ENCODE results near the gene VWC2. TPM values are rescaled to one million over a fixed set of nuclear protein-coding genes. Genes with fewer than 3 reads are reported as not detected.

The VWC2 gene
- total and polyA plus RNA-seq, 4 donors = 0.02 to 0.09 TPM; not detected in 2

DNA sequence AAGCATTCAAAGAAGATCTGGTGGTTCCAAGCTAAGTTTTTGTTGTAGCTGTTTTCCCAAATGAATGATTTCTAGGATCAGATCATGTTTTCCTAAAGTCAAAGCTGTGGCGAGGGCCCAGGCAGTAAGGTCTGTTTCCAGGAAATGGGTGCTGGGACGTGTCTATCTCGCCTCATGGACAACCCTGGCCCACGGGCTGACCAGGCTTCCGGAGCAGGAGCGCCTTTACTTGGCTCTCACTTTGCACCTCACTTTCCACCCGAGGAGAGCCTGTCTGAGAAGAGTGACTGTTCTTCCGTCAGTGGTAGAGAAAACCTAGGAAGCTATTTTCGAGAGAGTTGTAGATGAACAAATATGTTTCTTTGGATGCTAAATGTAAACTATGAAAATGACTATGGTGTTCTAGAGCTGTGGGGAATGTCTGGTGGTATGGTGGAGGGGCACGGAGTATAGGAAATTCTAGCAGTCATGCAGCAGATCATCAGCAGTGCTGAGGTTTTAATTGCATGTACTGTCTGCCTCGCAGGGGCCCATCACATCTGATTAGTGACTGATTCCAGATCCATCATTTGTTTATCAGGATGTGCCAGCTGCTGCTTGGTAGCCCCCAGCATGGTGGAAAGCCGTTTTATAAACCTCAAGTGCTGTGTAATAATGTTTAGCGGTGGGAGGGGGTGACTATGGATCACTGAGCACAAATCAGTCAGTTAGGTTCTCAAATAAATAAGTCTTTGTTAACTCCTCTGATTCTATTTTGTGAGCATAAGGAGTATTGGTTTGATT, 66.6 kb downstream of the VWC2 start:
- DNase-seq (no peak), ATAC-seq (ENCODE audit: insufficient read depth, low FRiP score) (no peak)
- TF ChIP-seq, protein P1, sequence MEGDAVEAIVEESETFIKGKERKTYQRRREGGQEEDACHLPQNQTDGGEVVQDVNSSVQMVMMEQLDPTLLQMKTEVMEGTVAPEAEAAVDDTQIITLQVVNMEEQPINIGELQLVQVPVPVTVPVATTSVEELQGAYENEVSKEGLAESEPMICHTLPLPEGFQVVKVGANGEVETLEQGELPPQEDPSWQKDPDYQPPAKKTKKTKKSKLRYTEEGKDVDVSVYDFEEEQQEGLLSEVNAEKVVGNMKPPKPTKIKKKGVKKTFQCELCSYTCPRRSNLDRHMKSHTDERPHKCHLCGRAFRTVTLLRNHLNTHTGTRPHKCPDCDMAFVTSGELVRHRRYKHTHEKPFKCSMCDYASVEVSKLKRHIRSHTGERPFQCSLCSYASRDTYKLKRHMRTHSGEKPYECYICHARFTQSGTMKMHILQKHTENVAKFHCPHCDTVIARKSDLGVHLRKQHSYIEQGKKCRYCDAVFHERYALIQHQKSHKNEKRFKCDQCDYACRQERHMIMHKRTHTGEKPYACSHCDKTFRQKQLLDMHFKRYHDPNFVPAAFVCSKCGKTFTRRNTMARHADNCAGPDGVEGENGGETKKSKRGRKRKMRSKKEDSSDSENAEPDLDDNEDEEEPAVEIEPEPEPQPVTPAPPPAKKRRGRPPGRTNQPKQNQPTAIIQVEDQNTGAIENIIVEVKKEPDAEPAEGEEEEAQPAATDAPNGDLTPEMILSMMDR (IDR thresholded peaks at IDR 0.05; ENCODE audit: control extremely low read depth, extremely low read depth) = no peak
- Histone ChIP-seq H3K27ac (ENCODE audit: low read depth in 1 of 2, low read length in 1 of 2) (no peak overlapping the region), H3K36me3 (ENCODE audit: control insufficient read depth in 4 of 4, insufficient read depth in 4 of 4, low read length in 4 of 4) (no peaks in the 10 kb centered on the region), H3K9me3 (ENCODE audit: control insufficient read depth in 4 of 4, insufficient read depth in 3 of 4, low read length in 3 of 4) (no peaks in the 10 kb centered on the region), H3K9ac (ENCODE audit: insufficient read depth in 1 of 2, low read length in 2 of 2) (no peak overlapping the region), H3K4me1 (ENCODE audit: control insufficient read depth in 5 of 5, insufficient read depth in 5 of 5, low read length in 5 of 5) (peaks cover 0 to 4% (median 0%) of the 10 kb centered on the region in 5 donors), H3K27me3 (ENCODE audit: control insufficient read depth in 3 of 3, insufficient read depth in 3 of 3, low read length in 2 of 3) (no peaks in the 10 kb centered on the region), H3K4me3 (no peak overlapping the region)
- WGBS, 2 donors = 76 to 81% methylated on average over 13 of the region's 13 CpGs

DNA sequence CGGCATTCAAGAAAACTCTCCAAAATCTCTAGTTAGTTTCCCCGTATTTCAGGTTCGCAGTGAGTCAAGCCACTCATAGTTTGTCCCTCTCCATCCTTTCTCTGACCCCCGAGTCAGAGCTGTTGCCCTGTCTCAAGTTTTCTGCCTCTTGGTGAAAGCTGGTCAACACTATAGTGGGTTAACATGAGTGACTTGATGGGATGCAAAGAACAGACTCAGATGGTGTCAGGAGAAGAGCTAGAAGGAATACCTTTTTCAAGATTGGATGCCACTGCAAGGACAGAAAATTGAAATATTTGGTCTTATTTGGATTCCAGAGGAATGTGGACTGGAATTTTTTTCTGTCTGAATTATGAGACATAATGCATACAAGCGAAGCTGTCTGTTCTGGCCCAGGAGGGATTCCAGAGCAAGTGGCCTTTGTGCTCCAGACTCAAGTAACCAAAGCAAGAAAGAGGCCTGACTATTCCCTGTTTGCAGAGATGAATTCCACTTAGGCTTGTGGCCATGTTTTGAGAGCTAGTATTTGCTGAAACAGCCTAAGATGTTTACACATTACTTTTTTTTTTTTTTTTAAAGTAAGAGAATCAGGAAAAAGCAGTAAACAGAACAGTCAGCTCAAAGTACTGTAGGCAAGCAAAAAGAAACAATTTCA, 67.4 kb downstream of the VWC2 start:
- TF ChIP-seq, protein P1 (IDR thresholded peaks at IDR 0.05; ENCODE audit: control extremely low read depth, extremely low read depth) = no peak
- Histone ChIP-seq H3K9me3 (ENCODE audit: control insufficient read depth in 4 of 4, insufficient read depth in 3 of 4, low read length in 3 of 4) (no peaks in the 10 kb centered on the region), H3K27me3 (ENCODE audit: control insufficient read depth in 3 of 3, insufficient read depth in 3 of 3, low read length in 2 of 3) (no peaks in the 10 kb centered on the region), H3K9ac (ENCODE audit: insufficient read depth in 1 of 2, low read length in 2 of 2) (no peak overlapping the region), H3K27ac (ENCODE audit: low read depth in 1 of 2, low read length in 1 of 2) (no peak overlapping the region), H3K36me3 (ENCODE audit: control insufficient read depth in 4 of 4, insufficient read depth in 4 of 4, low read length in 4 of 4) (no peaks in the 10 kb centered on the region), H3K4me1 (ENCODE audit: control insufficient read depth in 5 of 5, insufficient read depth in 5 of 5, low read length in 5 of 5) (peaks cover 0 to 7% (median 0%) of the 10 kb centered on the region in 5 donors), H3K4me3 (no peak overlapping the region)
- 76 to 83% methylated on average over 5 of the region's 5 CpGs for WGBS, 2 donors
- DNase-seq (peak in 1 of 3 donors; percentile 12), ATAC-seq (ENCODE audit: insufficient read depth, low FRiP score) (no peak)

GRCh38 chr7:49845626-49846025, 72.2 kb downstream of the VWC2 start:
- H3K4me1 ChIP-seq (ENCODE audit: control insufficient read depth in 5 of 5, insufficient read depth in 5 of 5, low read length in 5 of 5) = peaks cover 0 to 6% (median 0%) of the 10 kb centered on the region in 5 donors
- WGBS, 2 donors = 59 to 64% methylated on average over 5 of the region's 5 CpGs

More at GRCh38 chr7:49845626-49846025, 72.2 kb downstream of the VWC2 start:
- H3K9ac ChIP-seq (ENCODE audit: insufficient read depth in 1 of 2, low read length in 2 of 2) = no peak overlapping the region
- peaks cover 0 to 3% (median 0%) of the 10 kb centered on the region in 4 donors for H3K9me3 ChIP-seq (ENCODE audit: control insufficient read depth in 4 of 4, insufficient read depth in 3 of 4, low read length in 3 of 4)
- no peak overlapping the region for H3K4me3 ChIP-seq
- DNase-seq = no peak
- no peak for ATAC-seq (ENCODE audit: insufficient read depth, low FRiP score)
- TF ChIP-seq, protein P1 (IDR thresholded peaks at IDR 0.05; ENCODE audit: control extremely low read depth, extremely low read depth) = no peak
- H3K36me3 ChIP-seq (ENCODE audit: control insufficient read depth in 4 of 4, insufficient read depth in 4 of 4, low read length in 4 of 4) = no peaks in the 10 kb centered on the region
- no peak overlapping the region for H3K27ac ChIP-seq (ENCODE audit: low read depth in 1 of 2, low read length in 1 of 2)
- no peaks in the 10 kb centered on the region for H3K27me3 ChIP-seq (ENCODE audit: control insufficient read depth in 3 of 3, insufficient read depth in 3 of 3, low read length in 2 of 3)

Data from lung (tissue), 12 donors.